Testis (tissue), 2 donors: ENCODE measurements around the gene GNA15.

ENCODE experiments used
- CTCF ChIP-seq, 3 experiments: fragments of 450-650 bp in 2 of 3; fragments of 200-600 bp in 1 of 3; sonication (generic) in 1 of 3; IDR thresholded peaks; one replicate each; pipeline ENCODE4 v1.5.1; 2016 to 2019; ENCODE audit warnings: antibody characterized with exemption in 3 of 3, mild to moderate bottlenecking in 2 of 3, moderate library complexity in 1 of 3
- POLR2A ChIP-seq: fragments of 450-650 bp; IDR thresholded peaks from one replicate; pipeline ENCODE4 v1.6.1; 2017; ENCODE audit warnings: antibody characterized with exemption, mild to moderate bottlenecking, moderate library complexity

GRCh38 chr19:3187662-3188511 is 52.1 kb downstream of the GNA15 start:
- TF ChIP-seq CTCF (IDR thresholded peaks at IDR 0.05) (no peak), POLR2A (no peak)
